Hepatocyte (in vitro differentiated cells): Measurements from ENCODE around the gene ATG10. TPM values are rescaled to one million over a fixed set of nuclear protein-coding genes. Genes with fewer than 3 reads are reported as not detected.

ENCODE experiments used
- DNase-seq: peaks from one replicate; pipeline ENCODE4 v3.0.0-alpha.2; 2016; ENCODE audit warnings: low spot score
- H2AFZ ChIP-seq: fragments of 200-600 bp; sonication (generic); 2 replicates; pipeline ENCODE4 v1.6.0; 2016; ENCODE audit warnings: antibody characterized with exemption, mild to moderate bottlenecking
- H3K27ac ChIP-seq: fragments of 200-600 bp; sonication (generic); 2 replicates; pipeline ENCODE4 v1.5.1; 2016; ENCODE audit warnings: mild to moderate bottlenecking
- H3K27me3 ChIP-seq: fragments of 200-600 bp; sonication (generic); 2 replicates; pipeline ENCODE4 v1.6.1; 2016
- H3K36me3 ChIP-seq: fragments of 200-600 bp; sonication (generic); replicated peaks from 2 replicates; pipeline ENCODE4 v1.5.1; 2016; ENCODE audit warnings: low read depth; ENCODE audit not compliant: insufficient read depth
- H3K4me1 ChIP-seq: fragments of 200-600 bp; sonication (generic); 2 replicates; pipeline ENCODE4 v1.5.1; 2016; ENCODE audit warnings: mild to moderate bottlenecking, moderate library complexity; ENCODE audit not compliant: insufficient read depth
- H3K4me2 ChIP-seq: fragments of 200-600 bp; sonication (generic); 2 replicates; pipeline ENCODE4 v1.6.0; 2016
- H3K4me3 ChIP-seq: fragments of 200-600 bp; sonication (generic); 2 replicates; pipeline ENCODE4 v1.5.1; 2016; ENCODE audit warnings: mild to moderate bottlenecking
- H3K79me2 ChIP-seq: fragments of 200-600 bp; sonication (generic); 2 replicates; pipeline ENCODE4 v1.6.0; 2017; ENCODE audit warnings: mild to moderate bottlenecking
- H3K9me2 ChIP-seq: fragments of 200-600 bp; sonication (generic); replicated peaks from 2 replicates; pipeline ENCODE4 v1.6.0; 2017; ENCODE audit warnings: mild to moderate bottlenecking; ENCODE audit not compliant: insufficient read depth
- H3K9me3 ChIP-seq: fragments of 200-600 bp; sonication (generic); 2 replicates; pipeline ENCODE4 v1.5.1; 2016; ENCODE audit warnings: low read depth, mild to moderate bottlenecking
- H4K20me1 ChIP-seq: fragments of 200-600 bp; sonication (generic); 2 replicates; pipeline ENCODE4 v1.6.0; 2016; ENCODE audit warnings: mild to moderate bottlenecking; ENCODE audit not compliant: insufficient read depth, poor library complexity, severe bottlenecking
- CTCF ChIP-seq: fragments of 200-600 bp; sonication (generic); IDR thresholded peaks from 2 replicates; pipeline ENCODE4 v1.5.1; 2016; ENCODE audit warnings: antibody characterized with exemption, mild to moderate bottlenecking; ENCODE audit not compliant: poor library complexity
- EZH2 ChIP-seq: fragments of 200-600 bp; sonication (generic); IDR thresholded peaks from 2 replicates; pipeline ENCODE4 v1.6.1; 2016; ENCODE audit warnings: antibody characterized with exemption, mild to moderate bottlenecking, borderline replicate concordance
- EZH2phosphoT487 ChIP-seq: fragments of 200-600 bp; sonication (generic); IDR thresholded peaks from one replicate; pipeline ENCODE4 v1.6.1; 2018; ENCODE audit warnings: antibody characterized with exemption, mild to moderate bottlenecking, low read depth, moderate library complexity; ENCODE audit not compliant: unreplicated experiment, severe bottlenecking
- WGBS: methylation state at CpG from one replicate; pipeline ENCODE4 v1.1.6; 2016; ENCODE audit warnings: low lambda C conversion rate; ENCODE audit errors: missing lambda C conversion rate; 5-methylcytosine and 5-hydroxymethylcytosine counted together
- polyA plus RNA-seq: library from polyadenylated mRNA; unstranded; fragments of >200 nt; fragmentation: Nextera tagmentation; extraction: Ambion mirVana; gene quantifications from 2 replicates; pipeline ENCODE4 v1.2.1, GENCODE V29; 2016
- total RNA-seq: library from RNA; depleted of rRNA; stranded (reverse); fragments of >200 nt; gene quantifications from 2 replicates; pipeline ENCODE4 v1.2.3, GENCODE V29; 2014

Gene ATG10
- total and polyA plus RNA-seq, 2 experiments from 2014 or later, result 11.8 to 13.0 TPM

- H3K79me2 ChIP-seq, result no peaks in the 10 kb centered on the region
- H4K20me1 ChIP-seq, result no peaks in the 10 kb centered on the region
- H3K4me2 ChIP-seq, result no peak overlapping the region
- DNase-seq, result no peak
- no peaks in the 10 kb centered on the region for H3K36me3 ChIP-seq
- WGBS, result 71% methylated on average over 1 of the region's 1 CpG
- H3K4me3 ChIP-seq, result no peak overlapping the region
- H3K9me2 ChIP-seq, result no peaks in the 10 kb centered on the region
- TF ChIP-seq EZH2 (no peak), CTCF (no peak), EZH2phosphoT487 (no peak)
- peaks cover 18% of the 10 kb centered on the region for H3K4me1 ChIP-seq
- no peaks in the 10 kb centered on the region for H3K9me3 ChIP-seq
- H3K27ac ChIP-seq, result peak overlapping the region; percentile 4
- no peak overlapping the region for H2AFZ ChIP-seq
- H3K27me3 ChIP-seq, result no peaks in the 10 kb centered on the region
Observed at GRCh38 chr5:82154776-82155175, 183.0 kb downstream of the ATG10 start.

DNA sequence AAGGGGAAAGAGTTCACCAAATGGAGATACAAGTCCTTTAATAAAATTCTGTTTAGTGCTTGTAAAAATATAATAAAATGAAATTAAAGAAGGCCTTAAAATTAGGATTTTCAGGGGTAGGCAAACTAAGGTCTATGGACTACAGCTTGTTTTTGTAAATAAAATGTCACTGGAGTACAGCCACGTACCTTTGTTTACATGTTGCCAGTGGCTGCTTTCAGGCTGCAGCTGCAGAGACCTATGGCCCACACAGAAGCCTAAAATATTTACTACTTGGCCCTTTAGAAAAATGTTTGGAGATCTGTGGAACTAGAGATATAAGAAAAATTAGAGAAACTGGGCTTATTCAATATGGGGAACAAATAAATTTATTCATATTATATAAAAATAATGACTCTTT, 183.5 kb downstream of the ATG10 start:
- DNase-seq, result no peak
- H3K4me2 ChIP-seq, result no peak overlapping the region
- H3K4me1 ChIP-seq, result peaks cover 18% of the 10 kb centered on the region
- H3K27ac ChIP-seq, result no peak overlapping the region
- no peak overlapping the region for H3K4me3 ChIP-seq
- H4K20me1 ChIP-seq, result no peaks in the 10 kb centered on the region
- no peaks in the 10 kb centered on the region for H3K36me3 ChIP-seq
- WGBS, result 64% methylated on average over 1 of the region's 1 CpG
- H3K79me2 ChIP-seq, result no peaks in the 10 kb centered on the region
- no peaks in the 10 kb centered on the region for H3K9me2 ChIP-seq
- no peaks in the 10 kb centered on the region for H3K9me3 ChIP-seq
- no peaks in the 10 kb centered on the region for H3K27me3 ChIP-seq
- no peak overlapping the region for H2AFZ ChIP-seq
- TF ChIP-seq EZH2, result no peak
- TF ChIP-seq EZH2phosphoT487, result no peak
- no peak for TF ChIP-seq CTCF

GRCh38 chr5:82156874-82157273, 185.1 kb downstream of the ATG10 start:
- peak; percentile 19 for DNase-seq

More at GRCh38 chr5:82156874-82157273, 185.1 kb downstream of the ATG10 start:
- no peaks in the 10 kb centered on the region for H3K79me2 ChIP-seq
- no peak overlapping the region for H3K27ac ChIP-seq
- peaks cover 18% of the 10 kb centered on the region for H3K4me1 ChIP-seq
- no peaks in the 10 kb centered on the region for H3K36me3 ChIP-seq
- no peaks in the 10 kb centered on the region for H3K9me3 ChIP-seq
- no peaks in the 10 kb centered on the region for H3K9me2 ChIP-seq
- WGBS, result 62% methylated on average over 4 of the region's 4 CpGs
- no peaks in the 10 kb centered on the region for H3K27me3 ChIP-seq
- no peak overlapping the region for H3K4me3 ChIP-seq
- no peak overlapping the region for H3K4me2 ChIP-seq
- TF ChIP-seq CTCF, result no peak
- TF ChIP-seq EZH2phosphoT487, result no peak
- no peak for TF ChIP-seq EZH2
- no peaks in the 10 kb centered on the region for H4K20me1 ChIP-seq
- H2AFZ ChIP-seq, result no peak overlapping the region
